Epidermal melanocyte (primary cell): ENCODE data around the gene CTCFL.

ENCODE experiments used
- DNase-seq: peaks from one replicate; pipeline ENCODE4 v3.0.0; 2011; ENCODE audit warnings: low spot score; ENCODE audit not compliant: insufficient read length

Gene CTCFL

DNA sequence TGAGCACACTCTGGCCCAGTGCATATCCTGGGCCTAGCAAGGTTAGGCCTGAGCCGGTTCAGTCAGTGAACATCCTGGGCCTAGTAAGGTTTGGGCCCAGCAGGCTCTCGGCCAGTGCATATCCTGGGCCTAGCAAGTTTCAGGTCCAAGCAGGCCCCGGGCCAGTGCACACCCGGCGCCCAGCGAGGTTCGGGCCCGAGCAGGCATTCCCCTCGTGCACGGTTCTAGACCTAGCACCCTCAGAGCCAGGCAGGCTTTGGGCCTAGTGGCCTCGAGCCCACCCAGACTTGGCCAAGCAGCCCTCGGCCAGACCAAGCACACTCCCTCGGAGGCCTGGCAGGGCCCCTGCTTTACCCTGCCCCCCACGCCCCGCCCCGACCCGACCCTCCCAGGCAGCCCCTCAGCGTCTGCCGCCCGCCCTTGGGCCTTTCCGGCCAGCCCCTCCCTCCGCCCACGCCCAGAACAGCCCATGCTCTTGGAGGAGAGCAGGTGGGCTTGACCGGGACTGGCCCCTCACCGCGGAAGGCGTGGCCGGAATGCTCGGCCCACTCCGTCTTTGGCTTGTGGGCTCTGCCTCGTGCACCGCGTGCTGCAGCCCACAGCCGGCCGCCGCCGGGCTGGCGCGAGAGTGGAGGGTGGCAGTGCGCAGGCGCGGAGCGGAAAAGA lies at the start of gene CTCFL:
Gene CTCFL, minus strand, starts transcription at position 630 of the 666 bp plus-strand sequence. CDS start 935 bp downstream, outside the sequence.
- no peak for DNase-seq

DNA sequence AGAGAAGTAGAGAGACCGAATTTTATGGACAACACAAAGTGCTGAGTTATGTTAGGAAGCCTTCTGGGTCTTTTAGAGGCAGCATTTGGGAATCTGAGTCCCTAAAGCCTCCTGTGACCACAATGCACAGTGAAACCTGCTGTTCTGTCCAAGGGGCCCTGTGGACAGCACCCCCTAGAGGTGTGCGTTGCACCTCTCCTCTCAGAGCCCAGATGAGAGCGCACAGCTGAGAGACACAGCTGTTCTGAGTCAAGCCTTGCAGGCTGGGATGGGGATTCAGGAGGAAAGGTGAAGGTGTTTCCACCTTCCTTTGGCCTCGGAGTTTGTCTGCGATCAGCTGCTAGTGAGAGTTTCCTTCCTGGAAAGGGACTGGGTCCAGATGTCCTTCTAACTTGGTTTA lies 49.0 kb upstream of the CTCFL start:
- no peak for DNase-seq

- DNase-seq, result no peak
Observed at GRCh38 chr20:57573242-57573641, 48.3 kb upstream of the CTCFL start.

- DNase-seq, result no peak
Observed at GRCh38 chr20:57571782-57572416, 47.0 kb upstream of the CTCFL start.

- DNase-seq, result no peak
Observed at GRCh38 chr20:57570920-57571319, 46.0 kb upstream of the CTCFL start.

GRCh38 chr20:57570145-57570850 lies 45.4 kb upstream of the CTCFL start:
- DNase-seq, result no peak

DNA sequence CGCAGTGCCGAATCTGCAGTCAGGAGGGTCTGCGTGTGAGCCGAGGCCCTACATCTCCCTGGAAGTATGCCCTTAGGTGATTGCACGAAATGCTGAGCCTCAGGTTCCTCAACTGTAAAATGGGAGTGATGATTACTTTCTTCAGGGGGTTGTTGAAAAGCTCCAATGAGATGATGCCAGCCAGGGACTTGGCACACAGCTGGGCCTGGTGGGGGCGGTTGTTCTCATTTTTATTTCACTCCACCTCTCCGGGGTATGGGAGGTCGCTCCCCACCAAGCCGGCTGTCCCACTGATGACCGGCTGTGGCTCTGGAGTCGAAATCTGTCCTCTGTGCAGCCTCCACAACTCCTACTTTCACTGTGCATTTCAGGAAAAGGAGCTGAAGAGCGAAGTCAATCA lies 44.0 kb upstream of the CTCFL start:
- no peak for DNase-seq

- no peak for DNase-seq
Observed at GRCh38 chr20:57568088-57568896, 43.4 kb upstream of the CTCFL start.

GRCh38 chr20:57567471-57568079 lies 42.6 kb upstream of the CTCFL start:
- DNase-seq, result no peak

GRCh38 chr20:57566803-57567459 lies 42.0 kb upstream of the CTCFL start:
- DNase-seq, result no peak

DNA sequence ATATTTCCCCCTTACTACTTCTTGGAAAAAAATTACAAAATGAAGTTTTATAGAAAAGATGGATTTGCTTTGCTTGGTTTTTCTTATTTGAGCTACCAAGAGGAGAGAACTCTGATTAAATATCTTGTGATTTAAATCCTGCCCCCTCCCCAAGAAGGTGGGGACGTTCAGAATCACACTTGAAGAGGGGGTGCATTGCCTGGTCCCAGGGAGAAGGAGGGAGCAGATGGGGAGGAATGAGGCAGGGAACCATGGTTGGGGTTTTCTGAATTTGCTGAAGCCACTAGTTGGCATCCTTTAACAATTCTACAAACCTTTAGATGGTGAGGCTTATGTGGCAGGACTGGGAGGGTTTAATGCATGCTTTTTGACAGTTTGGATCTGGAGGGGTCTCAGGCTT lies 41.5 kb upstream of the CTCFL start:
- no peak for DNase-seq

GRCh38 chr20:57564951-57565642 lies 40.2 kb upstream of the CTCFL start:
- no peak for DNase-seq

- DNase-seq, result no peak
Observed at GRCh38 chr20:57564180-57564802, 39.4 kb upstream of the CTCFL start.

DNA sequence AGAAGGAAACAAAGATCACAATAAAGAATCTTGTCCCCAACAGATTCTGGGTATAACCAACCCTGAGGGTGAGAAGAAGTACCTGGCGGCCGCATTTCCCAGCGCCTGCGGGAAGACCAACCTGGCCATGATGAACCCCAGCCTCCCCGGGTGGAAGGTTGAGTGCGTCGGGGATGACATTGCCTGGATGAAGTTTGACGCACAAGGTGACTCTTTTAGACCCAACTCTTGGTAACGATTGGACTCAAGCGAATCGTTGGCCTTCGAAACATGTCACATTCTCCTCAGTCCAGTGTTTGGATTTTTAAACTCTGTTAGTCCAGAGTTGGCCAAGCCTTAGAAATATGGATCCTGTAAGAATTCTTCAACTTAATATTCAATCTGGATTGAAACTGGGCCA lies 38.6 kb upstream of the CTCFL start:
- DNase-seq, result no peak

DNA sequence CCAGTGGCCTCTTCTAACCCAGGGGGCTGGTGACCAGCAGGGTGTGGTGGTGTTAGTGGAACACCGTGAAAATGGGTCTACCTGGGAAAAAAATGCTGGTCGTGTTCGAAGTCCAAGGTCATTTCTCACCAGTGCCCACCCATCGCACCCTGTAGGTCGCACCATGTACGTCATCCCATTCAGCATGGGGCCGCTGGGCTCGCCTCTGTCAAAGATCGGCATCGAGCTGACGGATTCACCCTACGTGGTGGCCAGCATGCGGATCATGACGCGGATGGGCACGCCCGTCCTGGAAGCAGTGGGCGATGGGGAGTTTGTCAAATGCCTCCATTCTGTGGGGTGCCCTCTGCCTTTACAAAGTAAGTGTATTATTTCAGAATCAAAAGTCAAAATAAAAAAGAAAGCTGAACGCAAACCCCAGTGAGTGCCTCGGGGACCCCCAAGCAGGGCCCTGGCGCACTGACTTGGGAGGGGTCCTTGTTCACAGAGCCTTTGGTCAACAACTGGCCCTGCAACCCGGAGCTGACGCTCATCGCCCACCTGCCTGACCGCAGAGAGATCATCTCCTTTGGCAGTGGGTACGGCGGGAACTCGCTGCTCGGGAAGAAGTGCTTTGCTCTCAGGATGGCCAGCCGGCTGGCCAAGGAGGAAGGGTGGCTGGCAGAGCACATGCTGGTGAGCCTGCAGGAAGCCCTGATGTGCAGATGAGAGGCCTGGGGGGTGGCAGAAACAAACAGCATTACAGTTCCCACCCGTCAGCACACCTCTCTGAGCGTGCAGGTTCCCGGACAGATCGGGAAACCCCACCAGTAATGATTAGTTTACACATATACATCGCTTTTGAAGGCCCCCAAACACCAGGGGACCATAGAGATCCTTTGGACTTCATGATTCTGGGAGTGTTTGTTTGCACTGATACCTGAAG lies 37.9 kb upstream of the CTCFL start:
- no peak for DNase-seq

DNA sequence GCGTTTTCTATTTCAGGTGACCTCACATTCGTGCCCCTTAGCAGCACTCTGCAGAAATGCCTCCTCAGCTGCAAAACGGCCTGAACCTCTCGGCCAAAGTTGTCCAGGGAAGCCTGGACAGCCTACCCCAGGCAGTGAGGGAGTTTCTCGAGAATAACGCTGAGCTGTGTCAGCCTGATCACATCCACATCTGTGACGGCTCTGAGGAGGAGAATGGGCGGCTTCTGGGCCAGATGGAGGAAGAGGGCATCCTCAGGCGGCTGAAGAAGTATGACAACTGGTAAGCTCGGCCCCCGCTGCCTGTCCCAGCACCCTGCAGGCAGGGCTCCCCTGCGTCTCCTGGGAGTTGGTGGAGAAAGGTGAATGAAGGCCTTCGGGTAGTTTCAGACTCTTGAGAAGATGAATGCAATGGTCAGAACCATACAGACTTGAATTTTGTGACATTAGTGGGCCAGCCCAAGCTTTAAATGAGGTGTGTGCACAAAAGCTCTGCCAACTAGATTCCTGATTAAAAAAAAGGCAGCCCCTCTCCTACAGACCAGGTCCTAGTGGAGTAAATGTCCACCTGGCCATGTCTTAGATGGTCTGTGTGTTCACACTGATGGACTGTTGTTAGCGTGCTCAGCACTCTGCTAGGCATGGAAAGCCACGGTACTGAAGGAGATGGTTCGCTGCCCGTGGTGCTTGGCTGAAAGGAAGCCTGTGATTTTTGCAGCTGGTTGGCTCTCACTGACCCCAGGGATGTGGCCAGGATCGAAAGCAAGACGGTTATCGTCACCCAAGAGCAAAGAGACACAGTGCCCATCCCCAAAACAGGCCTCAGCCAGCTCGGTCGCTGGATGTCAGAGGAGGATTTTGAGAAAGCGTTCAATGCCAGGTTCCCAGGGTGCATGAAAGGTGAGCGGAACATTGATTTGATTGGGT lies 36.7 kb upstream of the CTCFL start:
- DNase-seq, result no peak

GRCh38 chr20:57560554-57561355 lies 35.8 kb upstream of the CTCFL start, which contains the start of gene PCK1:
TSS of gene PCK1 (plus strand) at chr20:57561110. CDS start at chr20:57561412, 302 bp downstream.
- no peak for DNase-seq
